ENCODE measurements around the gene ZCCHC7.
A peak's percentile ranks its signal among the peaks of the same experiment; 100 is the strongest.
"Not testable (repeated sequence)": the region's sequence is repeated elsewhere in the genome, so short reads cannot be mapped to it uniquely, and the experiment has no call there.

The ZCCHC7 gene

DNA sequence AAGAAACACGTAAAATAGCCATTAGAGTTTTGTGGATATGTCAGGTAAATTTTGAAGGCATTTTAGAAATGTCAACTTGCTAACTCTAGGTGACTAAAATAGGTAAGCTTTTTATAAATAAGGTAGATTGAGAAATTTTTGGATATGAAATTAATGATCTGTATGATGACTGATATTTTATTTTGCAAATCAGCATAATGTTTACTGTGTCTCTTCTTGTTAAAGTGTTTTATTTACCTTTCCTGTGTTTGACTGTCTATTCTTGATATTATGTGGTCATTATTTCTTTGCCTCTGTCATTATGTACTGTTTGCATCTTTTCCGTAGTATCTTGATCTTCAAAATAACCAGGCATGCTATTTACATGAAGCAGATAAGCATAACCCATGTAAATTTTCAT, 58.4 kb downstream of the ZCCHC7 start:
- no peak for DNase-seq (ENCODE audit: low read depth)

DNA sequence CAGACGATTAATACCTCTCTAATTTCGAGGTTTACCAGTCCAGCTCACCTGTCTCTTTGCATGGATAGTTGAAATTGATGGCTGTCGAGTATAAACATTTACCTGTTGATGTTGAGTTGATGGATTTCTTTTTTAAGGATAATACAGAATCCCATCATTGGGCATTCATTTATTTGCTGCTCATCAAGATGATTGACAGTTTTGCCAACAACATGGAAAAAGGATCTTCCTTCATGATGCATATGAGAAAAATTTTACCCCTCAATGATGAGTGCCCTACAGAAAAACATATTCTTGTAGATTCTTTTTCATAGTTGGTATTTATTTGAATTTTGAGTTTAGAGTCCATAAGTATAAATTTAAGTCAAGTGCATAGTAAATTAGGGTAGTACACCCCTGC, 59.2 kb downstream of the ZCCHC7 start:
- no peak for DNase-seq (ENCODE audit: low read depth)

DNA sequence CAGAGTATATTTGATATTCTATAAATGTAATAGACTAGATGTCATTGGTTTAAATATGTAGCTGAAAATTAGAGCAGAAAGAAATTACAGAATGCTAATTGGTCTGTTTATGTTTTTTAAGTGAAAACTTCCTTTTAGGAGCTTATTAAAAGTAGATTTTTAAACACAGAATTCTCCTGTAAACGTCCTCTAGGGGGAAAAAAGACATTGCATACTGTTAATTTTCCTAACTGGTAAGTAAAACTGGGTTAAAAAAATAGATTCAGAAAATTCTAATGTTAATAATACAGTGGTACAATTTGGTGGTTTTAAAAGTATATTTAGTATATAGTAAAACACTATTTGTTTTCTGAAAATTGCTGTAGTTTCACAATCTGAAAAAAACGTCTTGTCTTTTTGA, 59.8 kb downstream of the ZCCHC7 start:
- no peak for DNase-seq (ENCODE audit: low read depth)

DNA sequence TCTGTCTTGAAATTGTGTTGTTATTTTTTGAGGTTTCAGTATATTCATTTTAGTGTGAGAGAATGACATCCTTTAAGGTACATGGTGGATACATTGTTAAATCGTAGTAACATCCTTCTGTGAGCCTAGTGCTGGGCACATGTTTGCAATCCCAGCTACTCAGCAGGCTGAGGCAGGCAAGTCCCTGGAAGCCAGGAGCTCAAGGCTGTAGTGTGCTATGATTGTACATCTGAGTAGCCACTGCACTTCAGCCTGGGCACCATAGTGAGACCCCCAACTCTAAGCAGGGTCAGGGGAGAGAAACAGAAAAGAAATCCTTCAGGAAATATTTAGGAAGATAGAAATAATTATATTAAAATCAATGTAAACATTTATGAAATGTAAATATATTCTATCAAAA, 62.3 kb downstream of the ZCCHC7 start:
- DNase-seq (ENCODE audit: low read depth): no peak

DNA sequence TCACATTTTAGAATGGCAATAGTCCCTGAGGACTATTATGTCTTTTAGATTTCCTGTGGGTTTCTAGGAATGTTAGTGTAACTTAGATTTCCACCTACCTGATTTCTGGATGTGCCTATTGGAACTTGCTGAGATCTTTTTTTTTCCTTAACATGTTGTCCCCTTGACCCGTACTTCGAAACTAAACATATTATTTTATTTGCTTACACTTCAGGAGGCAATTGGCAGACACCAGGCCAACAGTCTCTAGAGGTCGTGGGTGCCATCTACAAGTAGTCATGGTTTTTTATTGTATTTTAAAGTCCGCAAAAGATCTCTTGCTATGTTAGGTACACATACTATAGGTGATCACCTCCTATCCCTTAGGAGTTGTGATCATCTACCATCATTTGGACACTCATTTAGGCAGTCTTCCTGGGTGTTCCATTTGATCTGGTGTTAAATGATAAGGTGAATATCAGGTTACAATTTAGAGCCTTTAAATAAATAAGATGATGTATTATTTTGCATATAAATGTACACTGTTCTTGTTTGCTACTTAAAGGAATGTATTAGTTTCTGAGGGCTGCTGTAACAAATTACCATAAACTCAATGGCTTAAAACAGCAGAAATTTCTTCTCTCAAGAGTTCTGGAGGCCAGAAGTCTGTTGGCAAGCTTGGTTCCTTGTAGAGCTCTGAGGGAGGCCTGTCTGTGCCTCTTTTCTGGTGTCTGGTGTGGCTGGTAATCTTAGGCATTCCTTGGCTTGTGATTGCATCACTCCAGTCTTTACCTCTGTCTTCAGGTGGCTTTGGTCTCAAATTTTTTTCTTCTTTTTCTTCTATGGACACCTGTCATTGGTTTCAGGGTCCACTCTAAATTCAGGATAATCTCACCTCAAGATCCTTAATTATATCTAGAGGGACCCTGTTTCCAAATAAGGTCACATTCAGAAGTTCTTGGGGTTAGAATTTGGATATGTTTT, 64.8 kb downstream of the ZCCHC7 start:
- no peak for DNase-seq (ENCODE audit: low read depth)

DNA sequence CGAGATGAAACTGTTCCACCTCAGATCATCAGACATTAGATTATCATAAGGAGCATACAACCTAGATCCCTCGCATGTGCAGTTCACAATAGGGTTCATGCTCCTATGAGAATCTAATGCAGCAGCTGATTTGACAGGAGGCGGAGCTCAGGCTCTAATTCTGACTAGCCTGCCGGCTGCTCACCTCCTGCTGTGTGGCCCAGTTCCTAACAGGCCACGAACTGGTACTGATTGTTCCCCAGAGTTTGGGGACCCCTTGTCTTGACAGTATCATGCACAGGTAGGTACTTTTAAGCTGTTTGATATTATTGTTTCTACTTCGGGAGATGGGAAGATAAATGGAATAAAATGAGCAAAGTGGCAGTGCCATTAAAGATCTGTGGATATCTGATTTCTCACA, 66.9 kb downstream of the ZCCHC7 start:
- no peak for DNase-seq (ENCODE audit: low read depth)

DNA sequence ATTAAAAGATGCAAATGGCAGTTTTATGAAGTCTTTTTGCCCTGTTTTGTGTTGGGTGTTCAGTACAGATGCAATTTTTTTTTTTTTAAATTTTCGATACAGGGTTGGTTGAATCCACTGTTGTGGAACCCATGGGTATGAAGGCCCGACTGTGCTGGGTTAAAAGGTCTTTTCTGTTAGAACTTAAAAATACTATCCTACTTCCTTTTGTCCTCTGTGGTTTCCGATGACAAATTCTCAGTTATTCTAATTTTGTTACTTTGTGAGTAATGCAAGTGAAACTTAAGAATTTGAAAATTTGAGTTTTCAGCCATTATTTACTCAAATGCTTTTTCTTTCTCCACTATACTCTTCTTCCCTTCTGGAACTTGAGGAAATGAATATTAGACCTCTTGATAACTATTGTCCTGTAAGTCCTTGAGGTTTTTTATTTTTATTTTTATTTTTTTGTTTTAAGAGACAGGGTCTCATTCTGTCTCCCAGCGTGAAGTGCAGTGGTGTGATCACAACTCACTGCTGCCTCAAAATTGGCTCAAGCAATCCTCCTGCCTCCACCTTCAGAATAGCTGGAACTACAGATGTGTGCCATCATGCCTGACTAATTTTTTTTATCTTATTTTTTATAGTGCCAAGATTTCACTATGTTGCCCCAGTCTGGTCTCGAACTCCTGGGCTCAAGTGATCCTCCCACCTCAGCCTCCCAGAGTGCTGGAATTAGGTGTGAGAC, 67.5 kb downstream of the ZCCHC7 start:
- no peak for DNase-seq (ENCODE audit: low read depth)

DNA sequence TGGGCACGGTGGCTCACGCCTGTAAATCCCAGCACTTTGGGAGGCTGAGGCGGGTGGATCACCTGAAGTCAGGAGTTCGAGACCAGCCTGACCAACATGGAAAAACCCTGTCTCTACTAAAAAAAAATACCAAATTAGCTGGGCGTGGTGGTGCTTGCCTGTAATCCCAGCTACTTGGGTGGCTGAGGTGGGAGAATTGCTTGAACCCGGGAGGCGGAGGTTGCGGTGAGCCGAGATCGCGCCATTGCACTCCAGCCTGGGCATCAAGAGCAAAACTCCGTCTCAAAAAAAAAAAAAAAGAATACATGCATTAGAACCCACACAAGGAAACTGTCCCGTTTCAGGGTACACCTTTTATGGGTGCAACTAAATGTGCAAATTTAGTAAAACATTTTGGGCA, 70.4 kb downstream of the ZCCHC7 start:
- not testable (repeated sequence) for DNase-seq (ENCODE audit: low read depth)

DNA sequence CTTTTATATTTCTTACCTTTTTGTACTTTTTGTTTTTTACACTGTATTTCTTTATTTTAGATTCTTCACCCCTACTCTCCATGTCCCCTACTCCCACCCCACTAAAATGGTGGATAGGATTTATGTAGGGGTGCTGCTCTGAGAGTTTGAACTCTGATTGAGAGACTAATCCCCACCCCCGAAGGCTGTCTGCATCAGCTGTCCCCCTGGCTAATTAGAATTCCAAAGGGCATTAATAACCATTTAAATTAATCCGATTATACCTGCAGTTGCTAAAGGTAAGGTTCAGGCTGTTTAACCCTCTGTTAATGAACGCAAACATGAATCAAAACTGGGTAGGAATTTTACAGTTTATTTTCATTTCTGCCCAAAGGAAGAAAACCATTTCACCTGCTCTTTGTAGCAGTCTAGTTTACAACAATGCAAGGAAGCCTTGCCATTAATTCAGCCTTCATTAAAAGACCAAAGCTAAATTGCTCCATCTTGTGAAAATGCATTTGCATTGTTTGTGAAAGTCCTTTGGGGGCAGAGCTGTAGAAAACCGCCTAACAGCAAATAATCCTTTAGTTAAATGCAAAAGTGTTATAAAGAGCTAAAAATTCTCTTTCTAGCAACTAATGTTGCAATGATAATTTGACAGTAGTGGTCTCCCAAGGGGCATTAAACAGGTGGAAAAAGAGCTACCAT, 71.2 kb downstream of the ZCCHC7 start:
- no peak for DNase-seq (ENCODE audit: low read depth)

DNA sequence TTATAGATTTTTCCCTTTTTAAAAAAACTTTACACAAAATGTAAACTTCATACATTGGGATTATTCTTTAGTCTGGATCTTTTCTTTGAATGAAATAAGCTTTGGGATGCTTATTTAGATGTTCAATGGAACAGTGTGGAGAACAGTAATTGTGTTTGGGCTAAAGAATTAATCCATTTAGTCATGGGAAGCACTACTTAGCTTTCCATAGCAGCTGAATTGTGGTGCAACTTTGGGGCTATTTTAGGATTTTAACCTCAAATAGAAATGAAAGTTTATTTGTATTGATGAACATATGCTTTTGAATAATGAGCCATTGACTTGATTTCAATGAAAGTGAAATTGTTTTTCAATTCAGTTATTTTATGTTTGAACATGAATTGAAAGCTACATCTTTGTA, 72.4 kb downstream of the ZCCHC7 start:
- no peak for DNase-seq (ENCODE audit: low read depth)

DNA sequence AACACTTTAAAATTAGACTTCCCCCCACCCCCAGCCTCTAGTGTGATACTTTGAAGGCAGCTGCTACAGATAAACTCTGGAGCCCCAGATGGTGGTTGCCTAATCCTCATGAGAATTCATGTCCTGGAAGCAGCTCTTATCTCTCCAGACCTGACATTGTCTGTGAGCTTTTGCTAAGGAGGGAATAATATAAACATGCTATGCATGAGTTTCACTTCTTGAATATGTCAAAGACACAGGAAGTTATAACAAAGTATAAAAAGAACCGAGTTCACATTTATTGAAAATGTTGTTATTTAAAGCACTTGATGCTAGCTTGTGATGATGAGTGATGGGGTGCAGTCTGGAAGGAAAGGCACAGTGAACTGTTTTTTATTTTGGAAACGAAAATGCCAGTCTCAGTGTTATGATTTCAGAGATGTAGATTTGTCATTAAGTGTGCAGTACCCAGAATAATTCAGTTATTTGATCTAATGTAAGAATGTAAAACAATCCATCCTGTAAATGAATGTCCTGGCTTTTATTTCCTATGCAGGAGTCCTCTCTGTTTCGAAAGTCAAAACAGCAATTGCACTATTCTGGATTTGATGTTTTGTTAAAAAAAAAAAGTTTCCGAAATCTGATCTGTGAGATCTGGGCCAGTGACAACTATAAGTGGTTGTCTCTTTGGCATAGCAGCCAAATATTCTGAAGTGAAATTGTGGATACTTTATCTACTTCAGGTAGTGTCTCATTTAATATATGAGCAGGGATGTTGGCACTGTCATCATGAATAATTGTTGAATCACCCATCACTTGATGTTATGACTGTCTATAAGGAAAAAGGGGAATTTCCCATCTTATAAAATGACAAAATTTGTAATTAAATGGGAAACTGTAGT, 77.0 kb downstream of the ZCCHC7 start:
- DNase-seq (ENCODE audit: low read depth): peak; percentile 54

DNA sequence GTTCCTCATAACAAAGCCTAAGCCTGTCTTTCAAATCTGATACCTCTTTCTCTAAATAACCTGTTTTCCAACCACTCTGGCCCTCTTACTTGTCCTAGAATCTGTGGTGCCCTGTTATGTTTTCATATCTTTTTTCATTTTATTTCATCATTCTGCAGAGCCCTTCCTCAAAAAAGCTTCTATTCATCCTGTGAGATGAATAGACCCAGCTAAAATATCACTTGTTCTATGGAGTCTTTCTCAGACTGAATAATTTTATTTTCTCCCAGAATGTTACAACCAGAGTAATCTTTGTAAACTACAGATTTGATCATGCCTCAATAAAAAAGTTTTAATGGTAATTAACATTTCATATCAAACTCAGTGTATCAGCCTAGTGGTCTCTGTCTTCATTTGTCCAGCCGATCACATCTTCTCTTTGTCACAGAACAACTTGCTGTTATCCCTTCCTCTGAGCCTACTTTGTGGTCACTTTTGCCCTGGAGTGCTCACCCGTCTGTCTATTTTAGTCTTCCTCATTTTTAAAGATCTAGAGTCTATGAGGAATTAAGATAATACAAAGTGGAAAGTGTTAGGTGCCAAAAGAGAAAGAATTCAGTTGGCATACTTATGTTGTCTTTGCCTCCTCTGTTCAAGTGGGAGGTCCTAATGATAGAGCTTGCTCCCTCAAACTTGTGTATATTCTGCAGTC, 77.8 kb downstream of the ZCCHC7 start:
- no peak for DNase-seq (ENCODE audit: low read depth)

DNA sequence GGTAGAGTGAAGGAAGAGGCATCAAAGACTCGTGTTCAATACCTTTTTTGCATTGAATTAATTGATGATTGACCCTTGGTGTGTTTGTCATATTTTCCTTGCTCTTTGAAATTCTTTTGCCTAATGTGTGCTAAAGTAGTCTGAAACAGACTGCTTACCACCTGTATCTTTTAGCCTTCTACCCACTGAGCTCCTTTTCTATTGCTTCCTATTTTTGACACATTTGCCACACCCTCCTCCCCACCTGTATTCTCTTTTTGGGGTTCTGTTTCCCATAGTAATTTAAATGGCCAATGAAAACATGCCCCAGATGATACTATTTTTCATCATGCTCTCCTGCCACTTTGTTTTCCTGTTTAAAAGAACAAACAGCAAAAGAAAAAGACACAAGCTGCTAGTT, 78.5 kb downstream of the ZCCHC7 start:
- DNase-seq (ENCODE audit: low read depth): no peak

DNA sequence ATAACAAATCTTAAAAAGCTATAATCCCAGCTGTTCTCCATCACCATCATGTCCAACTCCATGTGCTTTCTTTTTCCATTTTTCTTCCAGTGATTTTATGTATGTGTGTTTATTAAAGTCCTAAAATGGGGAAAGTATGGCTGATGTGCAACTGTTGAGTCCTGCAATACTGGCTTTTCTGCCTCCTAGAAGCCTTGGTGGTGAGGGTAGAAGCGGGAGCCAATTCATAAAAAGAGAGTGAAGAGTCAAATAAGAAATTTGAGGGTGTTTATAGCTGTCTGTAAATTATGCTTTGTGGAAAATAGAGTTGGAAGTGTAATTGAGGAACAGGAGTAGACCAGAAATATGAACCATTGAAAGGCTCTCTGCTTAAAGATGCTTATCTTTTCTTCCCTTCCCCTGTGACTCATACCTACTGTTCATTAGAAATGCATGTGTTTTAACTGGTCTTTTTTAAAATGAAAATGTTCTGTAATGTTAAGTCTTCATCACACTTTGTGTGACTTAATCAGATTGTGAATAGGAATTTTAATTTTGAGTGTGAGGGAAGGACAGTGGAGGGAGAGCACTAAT, 80.1 kb downstream of the ZCCHC7 start:
- DNase-seq (ENCODE audit: low read depth): no peak

DNA sequence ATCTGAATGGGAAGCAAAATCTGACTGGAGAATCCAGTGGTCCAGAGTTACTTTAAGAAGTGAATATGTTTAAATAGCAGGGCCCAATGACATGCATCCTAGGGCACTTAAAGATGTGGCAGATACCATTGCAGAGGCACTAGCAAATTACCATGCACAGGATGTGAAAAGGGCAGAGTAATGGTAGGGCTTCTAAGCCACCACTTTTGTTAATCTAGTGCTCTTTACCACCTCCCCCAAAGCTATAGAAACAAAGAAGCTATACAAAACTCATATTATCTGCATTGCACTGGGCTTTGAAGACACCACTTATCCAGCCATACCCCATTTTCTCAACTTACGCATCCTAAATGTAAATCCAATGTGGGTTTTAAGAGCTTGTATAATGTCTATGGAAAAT, 81.2 kb downstream of the ZCCHC7 start:
- no peak for DNase-seq (ENCODE audit: low read depth)

DNA sequence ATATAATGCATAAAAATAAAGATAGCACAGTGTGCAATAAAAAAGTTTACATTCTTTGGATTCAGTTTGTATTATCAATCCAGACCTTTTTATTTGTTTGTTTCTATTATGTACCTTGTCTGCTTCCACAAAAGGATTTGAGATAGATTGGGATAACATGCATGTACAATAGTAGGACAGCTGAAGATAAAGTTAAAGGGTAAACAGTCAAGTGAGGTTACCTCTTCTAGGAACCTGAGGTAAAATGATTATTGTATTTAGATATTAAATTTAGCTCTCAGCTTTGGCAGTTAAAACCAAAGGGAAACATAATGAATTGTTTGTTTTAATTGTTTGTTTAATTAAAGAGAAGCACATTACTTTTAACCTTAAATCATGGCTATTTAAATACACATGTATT, 81.7 kb downstream of the ZCCHC7 start:
- no peak for DNase-seq (ENCODE audit: low read depth)

DNA sequence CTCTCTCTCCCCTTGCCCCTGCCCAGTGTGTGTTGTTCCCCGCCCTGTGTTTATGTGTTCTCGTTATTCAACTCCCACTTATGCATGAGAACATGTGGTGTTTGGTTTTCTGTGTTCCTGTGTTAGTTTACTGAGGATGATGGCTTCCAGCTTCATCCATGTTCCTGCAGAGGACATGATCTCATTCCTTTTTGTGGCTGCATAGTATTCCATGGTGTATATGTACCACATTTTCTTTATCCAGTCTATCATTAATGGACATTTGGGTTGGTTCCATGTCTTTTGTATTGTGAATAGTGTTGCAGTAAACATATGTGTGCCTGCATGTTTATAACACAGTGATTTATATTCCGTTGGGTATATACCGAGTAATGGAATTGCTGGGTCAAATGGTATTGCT, 83.1 kb downstream of the ZCCHC7 start:
- DNase-seq (ENCODE audit: low read depth): not testable (repeated sequence)

DNA sequence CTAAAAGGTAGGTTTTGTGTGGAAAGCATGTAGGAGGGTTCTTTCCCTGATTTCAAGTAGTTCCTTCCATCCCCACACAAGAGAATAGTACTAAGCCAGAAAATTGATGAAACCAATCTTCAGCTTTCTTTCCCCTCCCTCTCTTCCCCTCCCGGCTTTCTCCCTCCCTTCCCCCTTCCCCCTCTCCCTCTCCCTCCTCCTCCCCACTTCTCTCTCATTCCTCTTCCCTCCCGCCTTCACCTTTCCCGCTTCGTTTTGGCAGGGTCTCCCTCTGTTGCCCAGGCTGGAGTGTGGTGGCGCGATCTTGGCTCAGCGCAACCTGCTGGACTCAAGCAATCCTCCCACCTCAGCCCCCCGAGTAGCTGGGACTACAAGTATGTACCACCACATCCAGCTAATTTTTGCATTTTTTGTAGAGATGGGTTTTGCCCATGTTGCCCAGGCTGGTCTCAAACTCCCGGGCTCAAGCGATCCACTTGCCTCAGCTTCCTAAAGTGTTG, 85.8 kb downstream of the ZCCHC7 start:
- DNase-seq (ENCODE audit: low read depth): no peak

DNA sequence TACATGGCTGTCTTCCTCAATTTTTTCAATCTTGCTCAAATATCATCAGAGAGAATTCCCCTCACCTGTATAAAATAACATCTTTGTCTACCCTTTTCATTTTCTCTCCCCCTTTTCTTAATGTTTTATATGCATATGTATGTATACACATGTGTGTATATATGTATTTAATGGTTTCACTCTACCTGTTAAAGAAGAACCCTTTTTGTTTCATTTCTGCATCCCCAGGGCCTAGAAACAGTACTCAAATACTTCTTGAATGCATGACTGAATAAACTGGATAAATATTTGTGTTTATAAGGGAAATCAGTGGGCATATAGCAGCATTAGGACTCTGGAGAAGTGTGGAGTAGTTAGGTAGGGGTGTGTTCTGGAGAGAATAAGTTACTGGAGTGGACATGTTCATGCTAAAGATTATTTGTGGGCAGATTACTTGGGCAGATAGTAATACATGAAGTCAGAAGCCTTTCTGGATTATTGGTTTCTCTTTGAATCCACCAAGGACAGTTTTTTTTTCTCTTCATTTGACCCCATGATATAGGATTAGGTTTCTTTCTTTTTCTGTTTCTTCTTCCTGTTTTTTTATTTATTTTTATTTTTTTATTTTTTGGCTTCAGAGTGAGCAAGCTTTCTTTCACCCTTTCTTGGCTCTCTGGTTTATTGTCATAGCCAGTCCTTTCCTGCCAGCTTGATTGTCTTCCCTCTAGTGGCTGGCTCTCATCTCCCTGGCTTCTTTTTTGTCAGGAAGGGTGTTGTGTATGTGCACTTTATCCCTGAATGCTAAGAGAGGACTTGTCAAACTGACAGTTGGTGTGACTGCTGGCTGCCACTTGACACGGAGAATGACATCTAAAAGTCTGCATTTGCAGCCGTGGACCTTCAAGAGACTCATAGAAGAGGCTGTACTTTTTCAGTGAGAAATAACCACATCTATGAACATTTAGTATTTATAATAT, 89.3 kb downstream of the ZCCHC7 start:
- DNase-seq (ENCODE audit: low read depth): no peak

Measured in fibroblast of gingiva (primary cell).